ENCODE measurements around the gene LMBRD2. TPM values are rescaled to one million over a fixed set of nuclear protein-coding genes. Genes with fewer than 3 reads are reported as not detected.

The LMBRD2 gene
- total RNA-seq, 2 donors from 2014 or later = 12.7 to 18.7 TPM

GRCh38 chr5:36066001-36066539, 85.6 kb downstream of the LMBRD2 start:
- Mint-ChIP-seq H3K4me3 (no peak overlapping the region), H3K36me3 (no peaks in the 10 kb centered on the region), H3K9me3 (no peaks in the 10 kb centered on the region), H3K27ac (no peak overlapping the region), H3K4me1 (ENCODE audit: low read depth in 2 of 2) (peaks cover 1 to 5% of the 10 kb centered on the region in 2 donors), H3K27me3 (peaks cover 13 to 20% of the 10 kb centered on the region in 2 donors)
- ATAC-seq (no peak), DNase-seq (ENCODE audit: low spot score) (no peak)

GRCh38 chr5:36060420-36060887, 91.2 kb downstream of the LMBRD2 start:
- DNase-seq (ENCODE audit: low spot score) = no peak
- Mint-ChIP-seq H3K4me3 (no peak overlapping the region), H3K27ac (no peak overlapping the region)

GRCh38 chr5:36059571-36060419, 91.9 kb downstream of the LMBRD2 start:
- no peak for DNase-seq (ENCODE audit: low spot score)
- no peak overlapping the region for H3K4me3 Mint-ChIP-seq
- no peaks in the 10 kb centered on the region for H3K9me3 Mint-ChIP-seq
- no peaks in the 10 kb centered on the region for H3K36me3 Mint-ChIP-seq
- no peak for ATAC-seq
- H3K27ac Mint-ChIP-seq = no peak overlapping the region
- peaks cover under 1 to 9% of the 10 kb centered on the region in 2 donors for H3K27me3 Mint-ChIP-seq
- no peaks in the 10 kb centered on the region for H3K4me1 Mint-ChIP-seq (ENCODE audit: low read depth in 2 of 2)

More at GRCh38 chr5:36060420-36060887, 91.2 kb downstream of the LMBRD2 start:
- Mint-ChIP-seq H3K9me3 (no peaks in the 10 kb centered on the region), H3K4me1 (ENCODE audit: low read depth in 2 of 2) (no peaks in the 10 kb centered on the region), H3K36me3 (no peaks in the 10 kb centered on the region), H3K27me3 (peaks cover 5 to 15% of the 10 kb centered on the region in 2 donors)
- ATAC-seq = no peak

- Mint-ChIP-seq H3K27ac (no peak overlapping the region), H3K9me3 (no peaks in the 10 kb centered on the region), H3K27me3 (peaks cover 0 to 6% of the 10 kb centered on the region in 2 donors), H3K4me1 (ENCODE audit: low read depth in 2 of 2) (no peaks in the 10 kb centered on the region), H3K4me3 (no peak overlapping the region), H3K36me3 (no peaks in the 10 kb centered on the region)
- DNase-seq (ENCODE audit: low spot score) (no peak), ATAC-seq (no peak)
Measured at GRCh38 chr5:36058776-36059175, 92.9 kb downstream of the LMBRD2 start.

GRCh38 chr5:36057386-36057785, 94.3 kb downstream of the LMBRD2 start:
- Mint-ChIP-seq H3K27me3 (peaks cover 3 to 12% of the 10 kb centered on the region in 2 donors), H3K4me1 (ENCODE audit: low read depth in 2 of 2) (no peaks in the 10 kb centered on the region), H3K9me3 (no peaks in the 10 kb centered on the region), H3K27ac (no peak overlapping the region), H3K36me3 (no peaks in the 10 kb centered on the region), H3K4me3 (no peak overlapping the region)
- no peak for DNase-seq (ENCODE audit: low spot score)
- no peak for ATAC-seq

GRCh38 chr5:36056422-36056821, 95.3 kb downstream of the LMBRD2 start:
- Mint-ChIP-seq H3K36me3 (no peaks in the 10 kb centered on the region), H3K4me1 (ENCODE audit: low read depth in 2 of 2) (no peaks in the 10 kb centered on the region), H3K27me3 (peaks cover 7 to 15% of the 10 kb centered on the region in 2 donors), H3K9me3 (no peaks in the 10 kb centered on the region), H3K4me3 (no peak overlapping the region), H3K27ac (no peak overlapping the region)
- no peak for ATAC-seq
- no peak for DNase-seq (ENCODE audit: low spot score)

GRCh38 chr5:36055984-36056383, 95.7 kb downstream of the LMBRD2 start:
- H3K27ac Mint-ChIP-seq = no peak overlapping the region
- ATAC-seq (no peak), DNase-seq (ENCODE audit: low spot score) (no peak)
- no peaks in the 10 kb centered on the region for H3K36me3 Mint-ChIP-seq
- H3K27me3 Mint-ChIP-seq = peaks cover 9 to 15% of the 10 kb centered on the region in 2 donors
- H3K4me1 Mint-ChIP-seq (ENCODE audit: low read depth in 2 of 2) = no peaks in the 10 kb centered on the region
- H3K4me3 Mint-ChIP-seq = no peak overlapping the region
- no peaks in the 10 kb centered on the region for H3K9me3 Mint-ChIP-seq

- Mint-ChIP-seq H3K4me3 (no peak overlapping the region), H3K27me3 (peaks cover 10 to 15% of the 10 kb centered on the region in 2 donors), H3K9me3 (no peaks in the 10 kb centered on the region), H3K27ac (no peak overlapping the region), H3K36me3 (no peaks in the 10 kb centered on the region), H3K4me1 (ENCODE audit: low read depth in 2 of 2) (no peaks in the 10 kb centered on the region)
- ATAC-seq (no peak), DNase-seq (ENCODE audit: low spot score) (no peak)
Measured at GRCh38 chr5:36054647-36055046, 97.0 kb downstream of the LMBRD2 start.

- Mint-ChIP-seq H3K27ac (no peak overlapping the region), H3K9me3 (no peaks in the 10 kb centered on the region), H3K4me3 (no peak overlapping the region), H3K36me3 (no peaks in the 10 kb centered on the region), H3K4me1 (ENCODE audit: low read depth in 2 of 2) (no peaks in the 10 kb centered on the region), H3K27me3 (peaks cover 10 to 15% of the 10 kb centered on the region in 2 donors)
- ATAC-seq (no peak), DNase-seq (ENCODE audit: low spot score) (no peak)
Measured at GRCh38 chr5:36052538-36052937, 99.1 kb downstream of the LMBRD2 start.

GRCh38 chr5:36049949-36050348, 101.7 kb downstream of the LMBRD2 start:
- Mint-ChIP-seq H3K27me3 (peaks cover 9 to 10% of the 10 kb centered on the region in 2 donors), H3K27ac (no peak overlapping the region), H3K4me1 (ENCODE audit: low read depth in 2 of 2) (no peaks in the 10 kb centered on the region), H3K36me3 (no peaks in the 10 kb centered on the region), H3K4me3 (no peak overlapping the region), H3K9me3 (no peaks in the 10 kb centered on the region)
- ATAC-seq (no peak), DNase-seq (ENCODE audit: low spot score) (no peak)

Other genes with a start within 250 kb of the LMBRD2 start
- gene CAPSL, start 213.3 kb downstream of the LMBRD2 start, total RNA-seq = not detected
- gene UGT3A1, start 160.5 kb downstream of the LMBRD2 start, total RNA-seq = not detected
- gene UGT3A2, start 85.0 kb downstream of the LMBRD2 start, total RNA-seq = not detected
- gene SKP2, start 224 bp upstream of the LMBRD2 start, total RNA-seq = 10 to 100 TPM; 28.6 to 75.9 TPM
- gene NADK2, start 90.0 kb upstream of the LMBRD2 start, total RNA-seq = 10 to 100 TPM; 13.1 to 19.6 TPM
- gene RANBP3L, start 150.0 kb upstream of the LMBRD2 start, total RNA-seq = not detected